Cardiac muscle cell (in vitro differentiated cells and primary cell): Measurements from ENCODE around the gene FNDC3A. TPM values are rescaled to one million over a fixed set of nuclear protein-coding genes. Genes with fewer than 3 reads are reported as not detected.
A peak's percentile ranks its signal among the peaks of the same experiment; 100 is the strongest.

Source experiments
- DNase-seq, 2 donors: peaks; one replicate each; pipeline versions ENCODE4 v3.0.0 to v3.0.0-alpha.2; 2010 to 2017; ENCODE audit warnings: low read depth in 1 of 2, low spot score in 1 of 2
- H3K27ac ChIP-seq: fragments of 200-600 bp; sonication (generic); 2 replicates; pipeline ENCODE4 v1.5.1; 2016
- H3K27me3 ChIP-seq: fragments of 200-600 bp; sonication (generic); 2 replicates; pipeline ENCODE4 v1.6.0; 2016; ENCODE audit warnings: control low read depth
- H3K36me3 ChIP-seq: fragments of 200-600 bp; sonication (generic); 2 replicates; pipeline ENCODE4 v1.5.1; 2016; ENCODE audit warnings: control low read depth
- H3K4me1 ChIP-seq: fragments of 200-600 bp; sonication (generic); 2 replicates; pipeline ENCODE4 v1.8.1; 2017; ENCODE audit warnings: low read depth, mild to moderate bottlenecking, mixed run types
- H3K4me3 ChIP-seq: fragments of 200-600 bp; sonication (generic); 2 replicates; pipeline ENCODE4 v1.5.1; 2016; ENCODE audit warnings: mild to moderate bottlenecking
- H3K9me3 ChIP-seq: fragments of 200-600 bp; sonication (generic); 2 replicates; pipeline ENCODE4 v1.5.1; 2017; ENCODE audit warnings: low read depth, mild to moderate bottlenecking, control low read depth
- CTCF ChIP-seq: IDR thresholded peaks from 2 replicates; pipeline ENCODE4 v1.5.1; 2012; ENCODE audit warnings: low read depth, mild to moderate bottlenecking, low read length
- polyA plus RNA-seq: library from polyadenylated mRNA; unstranded; fragments of >200 nt; fragmentation: Nextera tagmentation; extraction: Ambion mirVana; gene quantifications from 2 replicates; pipeline ENCODE4 v1.2.1, GENCODE V29; 2016
- total RNA-seq: library from RNA; depleted of rRNA; stranded (reverse); fragments of >200 nt; gene quantifications from 2 replicates; pipeline ENCODE4 v1.2.3, GENCODE V29; 2016

The FNDC3A gene
- total and polyA plus RNA-seq, 2 experiments from 2014 or later = 18.6 to 28.4 TPM

- H3K27ac ChIP-seq = no peak overlapping the region
- no peak overlapping the region for H3K4me3 ChIP-seq
- peaks cover 40% of the 10 kb centered on the region for H3K27me3 ChIP-seq
- no peaks in the 10 kb centered on the region for H3K36me3 ChIP-seq
- DNase-seq = peak in 1 of 2 donors; percentile 10
- TF ChIP-seq CTCF = no peak
- no peaks in the 10 kb centered on the region for H3K9me3 ChIP-seq
- H3K4me1 ChIP-seq = peaks cover 5% of the 10 kb centered on the region
Measured at GRCh38 chr13:48950501-48950875, 25.2 kb upstream of the FNDC3A start.

- no peak for TF ChIP-seq CTCF
- H3K36me3 ChIP-seq = no peaks in the 10 kb centered on the region
- peak in 1 of 2 donors; percentile 41 for DNase-seq
- H3K27ac ChIP-seq = no peak overlapping the region
- peaks cover 6% of the 10 kb centered on the region for H3K4me1 ChIP-seq
- H3K27me3 ChIP-seq = peaks cover 67% of the 10 kb centered on the region
- no peak overlapping the region for H3K4me3 ChIP-seq
- H3K9me3 ChIP-seq = no peaks in the 10 kb centered on the region
Measured at GRCh38 chr13:48954081-48954480, 21.6 kb upstream of the FNDC3A start.

GRCh38 chr13:48955536-48955935, 20.2 kb upstream of the FNDC3A start:
- TF ChIP-seq CTCF = no peak
- H3K36me3 ChIP-seq = no peaks in the 10 kb centered on the region
- H3K9me3 ChIP-seq = no peaks in the 10 kb centered on the region
- no peak overlapping the region for H3K4me3 ChIP-seq
- H3K27ac ChIP-seq = no peak overlapping the region
- H3K4me1 ChIP-seq = peaks cover 6% of the 10 kb centered on the region
- H3K27me3 ChIP-seq = peaks cover 56% of the 10 kb centered on the region
- DNase-seq = peak in 1 of 2 donors; percentile 36

- no peak overlapping the region for H3K27ac ChIP-seq
- H3K4me1 ChIP-seq = no peaks in the 10 kb centered on the region
- no peak for TF ChIP-seq CTCF
- no peak for DNase-seq
- no peaks in the 10 kb centered on the region for H3K9me3 ChIP-seq
- H3K36me3 ChIP-seq = no peaks in the 10 kb centered on the region
- peaks cover 24% of the 10 kb centered on the region for H3K27me3 ChIP-seq
- H3K4me3 ChIP-seq = no peak overlapping the region
Measured at GRCh38 chr13:48961379-48961778, 14.3 kb upstream of the FNDC3A start.

GRCh38 chr13:48962281-48962680, 13.4 kb upstream of the FNDC3A start:
- no peaks in the 10 kb centered on the region for H3K9me3 ChIP-seq
- no peak overlapping the region for H3K27ac ChIP-seq
- H3K36me3 ChIP-seq = no peaks in the 10 kb centered on the region
- peak in 1 of 2 donors; percentile 19 for DNase-seq
- no peak overlapping the region for H3K4me3 ChIP-seq
- no peaks in the 10 kb centered on the region for H3K4me1 ChIP-seq
- no peak for TF ChIP-seq CTCF
- H3K27me3 ChIP-seq = peaks cover 15% of the 10 kb centered on the region

GRCh38 chr13:48965736-48966135, 10.0 kb upstream of the FNDC3A start:
- no peaks in the 10 kb centered on the region for H3K4me1 ChIP-seq
- no peaks in the 10 kb centered on the region for H3K36me3 ChIP-seq
- no peak overlapping the region for H3K27ac ChIP-seq
- no peak for DNase-seq
- no peak overlapping the region for H3K4me3 ChIP-seq
- no peaks in the 10 kb centered on the region for H3K27me3 ChIP-seq
- no peak for TF ChIP-seq CTCF
- H3K9me3 ChIP-seq = no peaks in the 10 kb centered on the region
